ENCODE measurements around the gene RTN3.

DNA sequence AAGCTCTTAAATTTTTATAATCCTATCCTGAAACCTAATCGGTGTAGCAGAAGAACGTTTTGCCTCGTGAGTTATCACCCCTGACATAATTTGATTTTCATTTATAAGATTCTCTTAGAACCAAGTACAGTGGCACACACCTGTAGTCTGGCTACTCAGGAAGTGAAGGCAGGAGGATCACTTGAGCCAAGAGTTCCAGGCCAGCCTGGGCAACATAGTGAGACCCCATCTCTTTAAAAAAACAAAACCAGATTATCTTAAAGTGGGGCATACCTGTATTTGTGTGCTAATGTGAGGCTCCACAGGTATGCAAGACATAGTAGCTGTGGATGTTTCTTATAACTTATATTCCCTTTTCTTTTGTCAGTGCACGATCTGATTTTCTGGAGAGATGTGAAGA is 68.3 kb downstream of the RTN3 start:
- TF ChIP-seq CTCF (IDR thresholded peaks at IDR 0.05; ENCODE audit: borderline replicate concordance, extremely low read depth, low read length, poor library complexity, severe bottlenecking) (no peak), EZH2 (IDR thresholded peaks at IDR 0.05; ENCODE audit: borderline replicate concordance, low read depth, low read length, severe bottlenecking) (no peak)
